KMS-11 (cell line): ENCODE results near the gene BEGAIN.

Experiments
- H2AFZ ChIP-seq: fragments of 200-600 bp; sonication (generic); 2 replicates; pipeline ENCODE4 v1.6.1; 2016; ENCODE audit warnings: antibody characterized with exemption, mixed run types, low read depth
- H3K27ac ChIP-seq: fragments of 200-600 bp; sonication (generic); 2 replicates; pipeline ENCODE4 v1.6.1; 2016; ENCODE audit warnings: mild to moderate bottlenecking, mixed run types
- H3K27me3 ChIP-seq: fragments of 200-600 bp; sonication (generic); 2 replicates; pipeline ENCODE4 v1.6.1; 2017; ENCODE audit warnings: mild to moderate bottlenecking, low read depth, mixed run types, moderate library complexity; ENCODE audit not compliant: insufficient read depth
- H3K36me3 ChIP-seq: fragments of 200-600 bp; sonication (generic); 2 replicates; pipeline ENCODE4 v1.6.1; 2017; ENCODE audit warnings: mild to moderate bottlenecking, mixed run types; ENCODE audit not compliant: insufficient read depth
- H3K4me1 ChIP-seq: fragments of 200-600 bp; sonication (generic); 2 replicates; pipeline ENCODE4 v1.6.1; 2016; ENCODE audit warnings: mild to moderate bottlenecking, low read depth, mixed run types; ENCODE audit not compliant: poor library complexity, severe bottlenecking
- H3K4me2 ChIP-seq: fragments of 200-600 bp; sonication (generic); 2 replicates; pipeline ENCODE4 v1.7.0; 2016; ENCODE audit warnings: mild to moderate bottlenecking, mixed run types
- H3K4me3 ChIP-seq: fragments of 200-600 bp; sonication (generic); IDR thresholded peaks from 2 replicates; pipeline ENCODE4 v1.6.1; 2017; ENCODE audit warnings: low read depth, low read length, mixed read lengths; ENCODE audit not compliant: insufficient read depth
- H3K79me2 ChIP-seq: fragments of 200-600 bp; sonication (generic); 2 replicates; pipeline ENCODE4 v1.6.1; 2016; ENCODE audit warnings: low read depth, mixed run types; ENCODE audit not compliant: insufficient read depth
- H3K9ac ChIP-seq: fragments of 200-600 bp; sonication (generic); 2 replicates; pipeline ENCODE4 v1.6.1; 2016; ENCODE audit warnings: mild to moderate bottlenecking, mixed run types
- H4K20me1 ChIP-seq: fragments of 200-600 bp; sonication (generic); 2 replicates; pipeline ENCODE4 v1.6.1; 2016; ENCODE audit warnings: mild to moderate bottlenecking, mixed run types; ENCODE audit not compliant: insufficient read depth
- TF ChIP-seq, protein P1 (sequence below): fragments of 200-600 bp; sonication (generic); conservative IDR thresholded peaks from 2 replicates; pipeline ENCODE4 v1.6.1; 2017; ENCODE audit warnings: low read depth, mild to moderate bottlenecking, antibody characterized with exemption, low read length, moderate library complexity, mixed read lengths

Gene BEGAIN

DNA sequence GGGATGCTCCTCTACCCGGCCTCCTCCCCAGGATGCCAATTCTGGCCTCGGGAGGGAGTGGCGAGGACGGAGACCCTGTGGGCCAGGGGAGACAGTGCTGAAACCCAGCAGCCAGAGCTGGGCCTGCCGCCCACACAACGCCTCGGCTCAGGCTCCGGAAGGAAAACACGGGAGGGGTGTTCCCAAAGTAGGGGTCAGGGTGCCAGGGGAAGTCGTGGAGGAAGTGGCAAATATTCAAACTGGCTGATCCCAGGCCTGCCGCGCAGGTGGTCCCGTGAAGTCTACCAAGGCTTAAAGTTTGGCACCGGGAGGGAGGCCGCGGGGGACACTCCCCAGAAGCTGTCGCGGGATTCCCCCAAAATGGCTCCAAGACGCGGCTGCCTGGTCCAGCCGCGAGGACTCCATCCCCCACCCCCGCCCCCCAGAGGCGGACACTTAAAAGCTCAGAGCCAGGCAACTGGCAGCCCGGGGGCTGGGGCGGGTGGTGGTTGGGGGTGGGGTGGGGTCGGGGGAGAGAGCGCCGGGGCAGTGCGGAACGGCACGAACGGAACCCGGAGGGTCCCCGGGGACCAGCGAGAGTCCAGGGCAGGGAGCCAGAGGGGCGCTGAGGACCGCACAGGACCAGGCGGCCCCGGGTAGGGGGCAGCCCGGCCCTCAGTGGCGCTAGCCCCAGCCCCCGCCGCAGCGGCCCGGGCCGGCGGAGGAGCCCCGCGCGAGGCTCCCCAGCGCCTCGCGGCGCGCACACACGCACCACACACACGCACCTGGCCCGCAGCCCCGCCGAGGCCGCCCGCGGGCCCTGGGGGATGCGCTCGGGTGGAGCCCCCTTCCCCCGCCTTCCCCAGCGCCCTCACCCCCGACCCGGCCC is 20.0 kb downstream of the BEGAIN start:
- no peaks in the 10 kb centered on the region for H3K79me2 ChIP-seq
- H3K4me2 ChIP-seq: no peak overlapping the region
- H3K27me3 ChIP-seq: peaks cover 67% of the 10 kb centered on the region
- H3K4me1 ChIP-seq: no peaks in the 10 kb centered on the region
- TF ChIP-seq, protein P1, sequence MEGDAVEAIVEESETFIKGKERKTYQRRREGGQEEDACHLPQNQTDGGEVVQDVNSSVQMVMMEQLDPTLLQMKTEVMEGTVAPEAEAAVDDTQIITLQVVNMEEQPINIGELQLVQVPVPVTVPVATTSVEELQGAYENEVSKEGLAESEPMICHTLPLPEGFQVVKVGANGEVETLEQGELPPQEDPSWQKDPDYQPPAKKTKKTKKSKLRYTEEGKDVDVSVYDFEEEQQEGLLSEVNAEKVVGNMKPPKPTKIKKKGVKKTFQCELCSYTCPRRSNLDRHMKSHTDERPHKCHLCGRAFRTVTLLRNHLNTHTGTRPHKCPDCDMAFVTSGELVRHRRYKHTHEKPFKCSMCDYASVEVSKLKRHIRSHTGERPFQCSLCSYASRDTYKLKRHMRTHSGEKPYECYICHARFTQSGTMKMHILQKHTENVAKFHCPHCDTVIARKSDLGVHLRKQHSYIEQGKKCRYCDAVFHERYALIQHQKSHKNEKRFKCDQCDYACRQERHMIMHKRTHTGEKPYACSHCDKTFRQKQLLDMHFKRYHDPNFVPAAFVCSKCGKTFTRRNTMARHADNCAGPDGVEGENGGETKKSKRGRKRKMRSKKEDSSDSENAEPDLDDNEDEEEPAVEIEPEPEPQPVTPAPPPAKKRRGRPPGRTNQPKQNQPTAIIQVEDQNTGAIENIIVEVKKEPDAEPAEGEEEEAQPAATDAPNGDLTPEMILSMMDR: no peak
- H2AFZ ChIP-seq: no peak overlapping the region
- H3K36me3 ChIP-seq: no peaks in the 10 kb centered on the region
- no peak overlapping the region for H3K9ac ChIP-seq
- H3K27ac ChIP-seq: no peak overlapping the region
- H4K20me1 ChIP-seq: no peaks in the 10 kb centered on the region
- H3K4me3 ChIP-seq: no peak overlapping the region

DNA sequence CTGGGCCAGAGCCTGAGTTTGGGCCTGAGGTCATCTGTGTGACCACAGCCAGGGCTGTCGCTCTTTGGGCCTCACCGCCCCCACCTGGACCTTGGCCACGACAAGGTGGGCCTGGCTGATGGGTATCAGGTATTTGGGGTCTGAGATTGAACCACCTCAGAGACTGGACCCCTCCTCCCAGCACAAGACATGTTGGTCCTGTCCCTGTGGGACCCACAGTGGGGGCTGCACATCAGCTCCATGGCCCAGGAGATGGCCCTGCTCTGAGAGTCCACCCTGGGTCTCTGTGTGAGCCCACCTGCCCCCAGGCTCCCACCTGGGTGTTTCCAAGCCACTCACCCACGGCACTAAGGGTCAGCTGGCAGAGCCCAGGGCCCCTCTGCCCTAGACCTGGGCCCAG is 20.6 kb downstream of the BEGAIN start:
- no peaks in the 10 kb centered on the region for H3K79me2 ChIP-seq
- H3K27ac ChIP-seq: no peak overlapping the region
- no peaks in the 10 kb centered on the region for H3K4me1 ChIP-seq
- no peak overlapping the region for H3K4me2 ChIP-seq
- TF ChIP-seq, protein P1: no peak
- H3K27me3 ChIP-seq: peaks cover 66% of the 10 kb centered on the region
- no peak overlapping the region for H2AFZ ChIP-seq
- no peaks in the 10 kb centered on the region for H4K20me1 ChIP-seq
- H3K36me3 ChIP-seq: no peaks in the 10 kb centered on the region
- no peak overlapping the region for H3K4me3 ChIP-seq
- H3K9ac ChIP-seq: no peak overlapping the region

DNA sequence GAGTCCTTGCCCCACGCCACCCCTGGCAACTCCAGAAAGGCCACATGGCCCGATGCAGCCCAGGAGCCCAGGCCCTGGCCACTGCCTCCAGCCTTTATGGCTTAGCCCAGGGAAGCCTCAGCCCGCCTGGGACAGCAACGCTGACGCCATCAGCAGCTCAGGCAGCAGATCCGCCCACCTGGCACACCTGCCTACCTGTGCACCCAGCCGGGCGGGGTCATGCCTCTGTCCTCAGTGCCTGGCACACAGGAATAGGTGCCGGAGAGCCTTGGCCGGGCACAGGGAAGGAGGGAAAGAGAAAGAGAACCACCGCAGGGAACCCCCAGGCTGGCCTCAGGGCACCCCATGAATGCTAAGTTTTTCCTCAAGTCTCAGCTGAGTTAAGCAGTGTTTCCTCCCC is 21.1 kb downstream of the BEGAIN start:
- Histone ChIP-seq H3K4me3 (no peak overlapping the region), H3K9ac (no peak overlapping the region), H3K36me3 (no peaks in the 10 kb centered on the region), H2AFZ (no peak overlapping the region), H3K79me2 (no peaks in the 10 kb centered on the region), H3K4me2 (no peak overlapping the region), H4K20me1 (no peaks in the 10 kb centered on the region), H3K27ac (no peak overlapping the region), H3K4me1 (no peaks in the 10 kb centered on the region), H3K27me3 (peaks cover 67% of the 10 kb centered on the region)
- TF ChIP-seq, protein P1: no peak

DNA sequence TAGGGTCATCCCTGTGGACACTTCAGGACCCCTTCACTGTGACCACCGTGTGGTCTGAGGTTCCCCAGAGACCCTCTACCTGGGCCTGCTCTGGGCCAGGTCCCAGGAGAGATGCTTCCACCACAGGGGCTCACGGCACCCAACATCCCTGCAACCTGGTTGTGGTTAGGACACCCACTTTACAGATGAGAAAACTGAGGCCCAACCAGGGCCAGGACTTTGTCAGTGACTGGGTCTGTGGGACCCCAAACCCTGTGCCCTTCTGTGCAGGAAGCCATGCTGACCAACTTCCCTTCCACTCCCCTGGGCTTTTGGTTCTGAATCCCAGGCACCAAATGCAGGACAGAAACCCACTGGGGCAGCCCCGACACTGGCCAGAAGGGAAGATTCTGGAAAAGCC is 21.6 kb downstream of the BEGAIN start:
- H3K27ac ChIP-seq: no peak overlapping the region
- H2AFZ ChIP-seq: no peak overlapping the region
- peaks cover 70% of the 10 kb centered on the region for H3K27me3 ChIP-seq
- no peaks in the 10 kb centered on the region for H3K4me1 ChIP-seq
- no peaks in the 10 kb centered on the region for H3K79me2 ChIP-seq
- H3K4me2 ChIP-seq: no peak overlapping the region
- no peak overlapping the region for H3K4me3 ChIP-seq
- H4K20me1 ChIP-seq: no peaks in the 10 kb centered on the region
- H3K9ac ChIP-seq: no peak overlapping the region
- TF ChIP-seq, protein P1: no peak
- H3K36me3 ChIP-seq: no peaks in the 10 kb centered on the region
